GM21423 (cell line): ENCODE measurements around the gene CREB3L2.
"Not testable (repeated sequence)": the region's sequence is repeated elsewhere in the genome, so short reads cannot be mapped to it uniquely, and the experiment has no call there.

Source experiments
- ATAC-seq: cut with Tn5 transposase; IDR thresholded peaks from one replicate; pipeline ENCODE4 v1.9.1; 2021; ENCODE audit warnings: mild to moderate bottlenecking, moderate library complexity; ENCODE audit not compliant: unreplicated experiment

The CREB3L2 gene

DNA sequence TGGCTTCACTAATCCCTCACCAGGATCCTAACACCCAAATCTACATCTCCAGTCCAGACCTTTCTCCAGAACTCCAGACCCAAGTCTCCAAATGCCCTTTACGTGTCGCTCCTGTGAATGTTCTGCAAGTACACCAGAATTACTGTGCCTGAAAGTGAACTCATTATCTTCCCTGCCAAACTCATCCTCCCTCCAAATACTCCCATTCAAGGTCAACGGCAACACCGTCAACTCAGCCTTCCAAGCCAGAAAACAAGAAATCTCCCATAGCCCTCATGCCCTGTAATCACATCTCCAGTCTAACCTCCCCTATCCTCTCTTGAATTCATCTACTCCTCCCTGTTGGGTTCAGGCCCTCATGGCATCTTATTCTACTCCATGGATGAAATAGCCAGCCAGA lies 12.3 kb downstream of the CREB3L2 start:
- no peak for ATAC-seq

DNA sequence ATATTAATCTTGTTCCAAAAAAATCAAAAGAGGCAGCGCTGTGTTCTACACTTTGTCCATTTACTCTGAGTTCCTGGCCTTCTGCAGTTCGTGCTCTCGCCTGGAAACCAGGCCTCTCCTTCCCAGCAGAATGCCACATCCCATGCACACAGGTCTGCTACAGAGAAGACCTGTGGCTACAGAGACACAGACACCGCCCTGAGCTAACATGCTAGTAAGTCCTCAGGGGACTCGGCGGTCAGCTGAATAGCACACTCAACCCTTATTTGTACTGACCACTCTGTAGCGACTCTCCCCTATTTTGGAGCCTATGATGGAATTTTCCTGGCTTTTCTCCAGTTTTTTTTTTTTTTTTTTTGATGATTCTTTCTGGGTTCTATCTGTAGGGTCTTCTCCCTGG lies 12.8 kb downstream of the CREB3L2 start:
- no peak for ATAC-seq

DNA sequence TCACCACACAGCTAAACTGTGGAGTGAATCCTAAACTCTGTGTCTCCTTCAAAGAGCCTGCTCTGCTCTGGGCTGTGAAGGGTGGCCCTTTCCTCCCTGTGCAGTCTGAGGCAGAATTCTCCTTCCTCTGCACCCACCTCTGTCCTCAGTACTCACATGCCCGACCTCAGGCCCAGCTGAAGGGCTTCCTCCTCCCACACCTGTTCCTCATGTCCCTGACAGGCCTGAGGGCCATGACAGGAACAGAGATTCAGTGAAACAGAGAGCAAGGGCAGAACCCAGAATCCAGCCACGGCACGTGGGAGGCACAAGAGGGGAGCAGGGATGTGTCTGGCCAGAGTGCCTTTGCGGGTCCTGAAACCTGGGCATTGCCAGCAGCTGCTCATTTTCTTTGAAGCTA lies 13.9 kb downstream of the CREB3L2 start:
- peak; percentile 61 for ATAC-seq

DNA sequence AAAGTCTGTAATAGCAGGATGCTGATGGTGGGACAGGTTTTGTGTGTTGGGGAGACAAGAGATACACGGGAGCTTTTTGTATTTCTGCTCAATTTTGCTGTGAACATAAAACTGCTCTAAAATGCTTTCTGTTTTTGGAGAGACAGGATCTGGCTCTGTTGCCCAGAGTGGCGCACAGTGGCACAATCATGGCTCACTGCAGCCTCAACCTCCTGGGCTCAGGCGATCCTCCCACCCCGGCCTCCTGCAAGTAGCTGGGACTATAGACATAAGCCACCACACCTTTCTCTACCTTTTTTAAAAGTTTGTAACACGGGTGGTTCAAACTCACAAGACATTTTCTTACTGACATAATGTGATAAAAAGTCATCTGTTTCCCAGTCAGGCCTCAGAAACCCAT lies 14.3 kb downstream of the CREB3L2 start:
- ATAC-seq: no peak

- no peak for ATAC-seq
These were observed 14.9 kb downstream of the CREB3L2 start for GRCh38 chr7:137987018-137987349.

- ATAC-seq: no peak
These were observed 15.5 kb downstream of the CREB3L2 start for GRCh38 chr7:137986252-137987017.

DNA sequence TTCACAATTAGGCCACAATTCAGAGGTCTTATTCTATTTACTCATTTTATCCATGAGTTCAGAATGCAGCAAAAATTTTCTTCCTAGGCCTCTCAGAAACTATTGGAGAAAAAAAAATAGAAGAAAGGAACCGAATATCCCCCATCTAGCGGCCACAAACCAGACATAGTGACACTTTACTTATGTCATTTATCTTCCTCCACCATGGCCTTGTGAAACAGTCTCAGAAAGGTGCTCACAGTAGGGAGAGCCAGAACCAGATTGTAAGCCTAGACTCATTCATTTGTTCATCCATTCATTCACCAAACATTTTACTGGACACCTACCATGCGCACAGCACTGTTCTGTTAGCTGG lies 16.0 kb downstream of the CREB3L2 start:
- ATAC-seq: peak; percentile 46

DNA sequence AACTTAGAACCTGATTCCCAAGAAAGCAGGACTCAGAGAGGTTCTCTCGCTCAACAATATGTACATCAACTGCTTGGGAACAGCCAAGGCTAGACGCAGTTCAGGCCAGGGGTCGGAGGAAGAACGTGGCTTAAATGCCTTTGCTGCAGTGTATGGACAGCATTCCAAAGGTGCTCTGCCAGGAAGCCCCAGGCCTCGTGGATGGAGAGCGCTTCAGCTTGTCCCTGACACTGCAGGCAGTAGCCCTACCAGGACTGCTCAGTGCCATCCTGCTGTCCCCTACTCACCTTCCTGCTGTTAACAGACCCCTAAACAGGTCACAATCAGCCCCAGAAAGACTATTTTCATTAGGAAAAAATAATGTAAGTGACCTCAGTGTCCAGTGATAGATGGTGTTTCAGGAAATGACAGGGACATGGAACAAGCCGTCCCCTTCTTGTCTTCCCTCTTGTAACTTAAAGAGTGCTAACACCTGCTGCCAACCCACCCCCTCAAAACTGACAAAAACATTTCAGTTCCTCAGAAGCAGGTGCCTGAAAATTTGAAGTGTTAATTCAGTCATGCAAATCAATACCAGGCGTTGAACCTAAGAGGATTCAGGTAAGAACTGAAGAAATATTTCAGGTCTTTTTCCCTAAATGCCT lies 16.5 kb downstream of the CREB3L2 start:
- ATAC-seq: peak; percentile 48

- ATAC-seq: no peak
These were observed 17.5 kb downstream of the CREB3L2 start for GRCh38 chr7:137984181-137985041.

DNA sequence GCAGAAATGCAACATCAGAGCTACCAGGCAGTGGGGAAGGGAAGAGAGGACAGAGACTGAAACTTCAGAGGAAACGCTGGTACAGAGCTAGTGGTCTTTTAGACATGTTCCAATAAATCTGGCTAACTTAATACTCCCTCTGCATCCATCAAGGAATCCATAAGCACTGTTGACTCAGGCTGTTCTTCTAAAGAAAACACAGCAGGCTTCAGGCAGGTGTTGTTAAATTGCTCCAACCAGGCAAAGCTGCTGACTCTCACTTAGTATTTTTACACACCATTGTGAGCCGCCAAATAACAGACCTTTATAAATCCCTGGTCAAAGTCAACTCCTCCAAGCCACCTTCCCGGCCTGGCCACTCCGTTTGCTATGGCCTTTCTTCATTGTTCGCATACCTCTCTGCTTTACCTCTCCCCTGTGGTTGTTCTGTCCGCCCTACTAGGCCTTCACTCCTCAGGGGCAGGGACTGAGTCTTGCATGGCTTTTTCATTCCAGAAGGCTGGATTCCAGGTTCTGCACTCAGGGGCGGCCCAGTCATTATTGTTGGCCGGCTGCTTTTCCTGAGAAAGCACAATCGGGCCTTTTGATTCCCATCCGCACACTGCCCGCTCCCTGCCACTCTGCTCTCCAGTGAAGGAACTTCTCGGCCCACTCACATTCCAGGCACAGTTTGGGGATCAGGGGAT lies 18.4 kb downstream of the CREB3L2 start:
- no peak for ATAC-seq

DNA sequence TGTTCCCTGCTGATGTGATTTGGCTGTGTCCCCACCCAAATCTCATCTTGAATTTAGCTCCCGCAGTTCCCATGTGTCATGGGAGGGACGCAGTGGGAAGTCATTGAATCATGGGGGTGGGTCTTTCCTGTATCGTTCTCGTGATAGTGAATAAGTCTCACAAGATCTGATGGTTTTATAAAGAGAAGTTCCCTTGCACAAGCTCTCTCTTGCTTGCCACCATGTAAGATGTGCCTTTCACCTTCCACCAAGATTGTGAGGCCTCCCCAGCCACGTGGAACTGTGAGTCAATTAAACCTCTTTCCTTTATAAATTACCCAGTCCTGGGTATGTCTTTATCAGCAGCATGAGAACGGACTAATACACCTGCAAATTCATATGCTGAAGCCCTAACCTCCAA lies 19.5 kb downstream of the CREB3L2 start:
- ATAC-seq: not testable (repeated sequence)

DNA sequence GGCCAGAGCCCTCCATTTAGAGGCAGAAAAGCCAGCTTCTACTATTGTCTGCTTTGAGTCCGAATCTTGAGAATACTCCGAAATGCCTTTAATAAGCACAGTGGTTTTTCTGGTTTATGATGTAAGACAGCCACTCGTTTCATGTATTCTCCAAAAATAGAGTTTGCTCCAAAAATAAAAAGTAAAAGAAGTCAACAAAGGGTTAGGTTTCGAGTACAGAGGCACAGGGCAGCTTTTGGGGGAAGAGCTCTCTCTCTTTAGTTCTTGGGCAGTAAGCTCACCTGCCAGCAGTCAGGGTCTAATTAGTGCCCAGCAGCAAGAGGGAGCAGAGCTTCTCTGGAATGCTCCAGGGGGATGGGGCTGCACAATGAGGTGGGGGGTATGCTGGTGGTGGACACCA lies 20.2 kb downstream of the CREB3L2 start:
- peak; percentile 44 for ATAC-seq

DNA sequence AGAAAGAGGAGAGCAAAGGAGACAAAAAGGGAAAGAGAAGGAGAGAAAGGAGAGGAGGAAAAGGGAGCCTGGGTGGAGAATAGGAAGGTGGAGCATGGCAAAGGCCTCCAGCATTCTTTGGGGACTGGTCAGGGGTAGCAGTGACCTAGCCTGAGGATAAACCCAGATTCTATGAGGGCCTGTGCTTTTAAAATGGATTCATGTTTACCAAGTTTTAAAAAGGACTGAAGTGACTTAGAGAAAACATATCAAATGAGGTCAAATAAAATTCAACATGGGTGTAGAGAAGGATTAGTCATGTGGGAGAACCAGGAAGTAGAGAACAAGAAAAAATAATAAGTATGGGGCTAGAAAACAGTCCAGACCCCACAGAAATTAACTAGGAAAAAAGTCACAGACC lies 20.7 kb downstream of the CREB3L2 start:
- no peak for ATAC-seq

GRCh38 chr7:137980308-137980707 lies 21.6 kb downstream of the CREB3L2 start:
- no peak for ATAC-seq

DNA sequence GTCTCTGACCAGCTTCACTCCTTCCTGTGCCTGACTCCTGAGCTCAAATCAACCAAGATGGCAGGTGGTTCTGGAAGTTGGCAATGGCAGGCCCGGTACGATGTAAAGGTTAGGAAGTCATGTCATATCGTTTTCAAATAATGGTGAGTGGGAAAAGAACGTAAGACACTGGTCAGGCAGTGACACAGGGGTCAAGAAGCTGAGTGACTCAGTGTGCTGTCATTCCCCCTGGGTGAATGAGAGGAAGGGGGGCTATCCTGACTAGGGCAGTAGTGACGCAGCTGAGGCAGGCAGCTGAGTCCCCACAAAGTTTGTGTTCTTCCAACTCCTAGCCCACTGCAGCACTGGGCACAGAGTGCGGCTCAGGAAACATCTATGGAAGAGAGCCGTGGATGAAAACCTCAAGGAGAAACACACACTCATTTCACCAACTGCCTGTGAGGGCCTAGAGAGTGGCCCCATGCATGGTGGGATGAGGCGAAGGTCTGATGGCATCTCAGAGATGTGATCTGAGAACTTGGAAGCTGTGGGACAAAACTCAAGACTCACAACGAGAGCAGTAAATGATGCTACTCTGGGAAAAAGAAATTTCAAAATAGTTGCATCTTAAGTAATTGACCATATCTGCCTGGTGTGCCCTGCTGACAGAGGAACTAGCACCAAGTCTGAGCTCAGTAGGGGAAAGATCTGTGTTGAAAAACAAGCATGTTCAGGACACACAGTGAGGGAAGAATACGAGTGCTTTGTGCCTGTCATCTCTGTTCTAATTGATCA lies 23.2 kb downstream of the CREB3L2 start:
- no peak for ATAC-seq

- ATAC-seq: no peak
These were observed 24.7 kb downstream of the CREB3L2 start for GRCh38 chr7:137977173-137977572.

- no peak for ATAC-seq
These were observed 25.2 kb downstream of the CREB3L2 start for GRCh38 chr7:137976696-137977095.

DNA sequence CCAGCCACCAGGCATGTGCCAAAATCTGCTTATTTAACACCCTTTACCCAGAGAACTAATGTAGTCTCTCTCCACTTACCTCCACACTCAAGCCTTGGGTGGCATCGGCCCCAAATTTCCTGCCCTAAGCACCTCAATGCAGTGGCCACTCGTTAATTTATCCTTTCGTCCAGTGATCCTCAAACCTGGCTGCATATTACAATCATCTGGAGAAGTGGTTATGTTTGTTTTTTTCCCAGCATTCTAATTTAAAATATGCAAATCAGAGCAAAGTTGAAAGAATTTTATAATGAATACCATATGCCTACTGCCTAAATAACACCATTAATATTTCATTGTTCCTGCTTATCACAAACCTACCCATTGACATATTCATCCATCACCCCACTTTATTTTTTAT lies 25.7 kb downstream of the CREB3L2 start:
- no peak for ATAC-seq

DNA sequence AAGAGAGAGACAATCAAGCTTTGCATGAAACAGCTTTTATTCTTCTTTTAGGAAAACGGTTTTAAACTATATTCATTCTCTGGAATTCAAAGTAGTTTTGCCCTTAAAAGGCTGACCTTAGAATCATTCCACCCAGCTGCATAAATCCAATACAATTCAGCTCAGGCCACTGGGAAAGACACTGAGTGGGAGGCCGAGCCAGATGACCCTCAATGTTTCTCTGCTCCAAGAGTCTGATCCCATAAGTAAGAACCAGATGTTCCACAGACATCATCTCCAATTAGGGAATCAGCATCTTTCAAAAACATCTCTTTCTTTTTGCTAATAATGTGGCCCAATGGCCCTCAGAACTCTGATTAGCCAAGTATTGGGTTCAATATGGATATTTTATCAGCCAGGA lies 26.1 kb downstream of the CREB3L2 start:
- ATAC-seq: no peak

- ATAC-seq: peak; percentile 49
These were observed 26.7 kb downstream of the CREB3L2 start for GRCh38 chr7:137975221-137975620.

- ATAC-seq: no peak
These were observed 27.1 kb downstream of the CREB3L2 start for GRCh38 chr7:137974766-137975165.
